ENCODE measurements around the gene RNASEH1. TPM values are rescaled to one million over a fixed set of nuclear protein-coding genes. Genes with fewer than 3 reads are reported as not detected.

The RNASEH1 gene
- total RNA-seq, 1 experiment from 2014 or later, result 42.0 TPM

- Histone ChIP-seq H3K27ac (ENCODE audit: insufficient read length, low read depth, low read length) (no peak overlapping the region), H2AK5ac (ENCODE audit: insufficient read length, low read length) (no peak overlapping the region), H2BK120ac (ENCODE audit: low read depth, low read length, poor library complexity, severe bottlenecking) (no peak overlapping the region), H3K4ac (ENCODE audit: low read depth, low read length) (no peak overlapping the region), H4K8ac (replicated peaks; ENCODE audit: insufficient read length, low read depth, low read length) (no peak overlapping the region), H3K27me3 (ENCODE audit: insufficient read depth, low read length) (no peaks in the 10 kb centered on the region), H2BK12ac (ENCODE audit: insufficient read length, low read depth, low read length) (no peak overlapping the region), H3K14ac (ENCODE audit: insufficient read depth, low read length) (no peak overlapping the region; the same call in 1 of the 2 replicates), H2BK15ac (ENCODE audit: low read depth, low read length) (no peak overlapping the region), H2AFZ (ENCODE audit: low read length) (no peak overlapping the region), H3K23me2 (ENCODE audit: insufficient read length, low read depth, low read length, poor library complexity, severe bottlenecking) (no peaks in the 10 kb centered on the region), H4K20me1 (ENCODE audit: control insufficient read depth, insufficient read depth, insufficient read length) (no peaks in the 10 kb centered on the region), H3K4me2 (ENCODE audit: insufficient read depth, insufficient read length, low read length) (no peak overlapping the region), H3K56ac (ENCODE audit: insufficient read length, low read depth, low read length) (no peak overlapping the region), H3T11ph (ENCODE audit: low read length) (no peak overlapping the region), H3K9ac (ENCODE audit: extremely low read depth, insufficient read length, low read length) (no peak overlapping the region), H2BK20ac (ENCODE audit: low read depth, low read length, poor library complexity, severe bottlenecking) (no peak overlapping the region), H3K79me1 (ENCODE audit: insufficient read depth, low read depth, low read length, poor library complexity, severe bottlenecking) (no peaks in the 10 kb centered on the region), H3K79me2 (ENCODE audit: insufficient read depth, low read length) (no peaks in the 10 kb centered on the region), H3K4me1 (ENCODE audit: insufficient read depth, low read length) (no peaks in the 10 kb centered on the region; the same call in 1 of the 2 replicates), H2BK5ac (ENCODE audit: insufficient read length, low read length) (no peak overlapping the region), H3K9me3 (ENCODE audit: control insufficient read depth, low read depth, low read length) (no peaks in the 10 kb centered on the region), H4K5ac (ENCODE audit: insufficient read length, low read depth, low read length) (no peak overlapping the region), H3K23ac (ENCODE audit: insufficient read length, low read depth, low read length) (no peak overlapping the region), H3K18ac (ENCODE audit: insufficient read length, low read depth, low read length) (no peak overlapping the region), H4K91ac (ENCODE audit: insufficient read length, low read depth, low read length) (no peak overlapping the region)
- DNase-seq, result no peak
- peaks cover 12 to 19% of the 10 kb centered on the region in 2 experiments for H3K4me1 Mint-ChIP-seq
- no peaks in the 10 kb centered on the region; a peak in 1 of 5 replicates for H3K9me3 Mint-ChIP-seq
- no peak for TF ChIP-seq CTCF (conservative IDR thresholded peaks at IDR 0.05)
- H3K27ac Mint-ChIP-seq, result no peak overlapping the region
- no peaks in the 10 kb centered on the region for H3K36me3 Mint-ChIP-seq (ENCODE audit: insufficient read depth in 1 of 3, low read depth in 3 of 3)
- WGBS (ENCODE audit: extremely low coverage, insufficient read length, low lambda C conversion rate), result no CpG with 5 or more reads among the region's 12 CpGs
- no peaks in the 10 kb centered on the region for H3K27me3 Mint-ChIP-seq (ENCODE audit: low read depth)
- no peak overlapping the region for H3K4me3 Mint-ChIP-seq
Observed at GRCh38 chr2:3532941-3533340, 25.2 kb downstream of the RNASEH1 start.
